Gastrocnemius medialis (tissue), 4 donors: ENCODE measurements around the gene PRR5L.

ENCODE experiments used
- CTCF ChIP-seq, 5 experiments: fragments of 450-650 bp in 3 of 5; fragments of 200-600 bp in 2 of 5; sonication (generic) in 2 of 5; IDR thresholded peaks in 4 of 5; conservative IDR thresholded peaks in 1 of 5; 1 replicate in 4 of 5; 2 replicates in 1 of 5; pipeline ENCODE4 v1.5.1; 2016 to 2019; ENCODE audit warnings: antibody characterized with exemption in 5 of 5, mild to moderate bottlenecking in 3 of 5, moderate library complexity in 3 of 5
- POLR2A ChIP-seq, 2 donors: fragments of 450-650 bp; IDR thresholded peaks; one replicate each; pipeline ENCODE4 v1.6.1; 2017; ENCODE audit warnings: antibody characterized with exemption in 2 of 2, mild to moderate bottlenecking in 2 of 2, moderate library complexity in 2 of 2

- TF ChIP-seq CTCF (IDR thresholded peaks at IDR 0.05 in 4 of 5, conservative IDR thresholded peaks at IDR 0.05 in 1 of 5) (no peak), POLR2A (IDR thresholded peaks at IDR 0.05) (no peak)
These were observed 15.6 kb upstream of the PRR5L start for GRCh38 chr11:36280531-36280930.
